ENCODE data around the gene AVPR1B. TPM values are rescaled to one million over a fixed set of nuclear protein-coding genes. Genes with fewer than 3 reads are reported as not detected.

The AVPR1B gene, protein sequence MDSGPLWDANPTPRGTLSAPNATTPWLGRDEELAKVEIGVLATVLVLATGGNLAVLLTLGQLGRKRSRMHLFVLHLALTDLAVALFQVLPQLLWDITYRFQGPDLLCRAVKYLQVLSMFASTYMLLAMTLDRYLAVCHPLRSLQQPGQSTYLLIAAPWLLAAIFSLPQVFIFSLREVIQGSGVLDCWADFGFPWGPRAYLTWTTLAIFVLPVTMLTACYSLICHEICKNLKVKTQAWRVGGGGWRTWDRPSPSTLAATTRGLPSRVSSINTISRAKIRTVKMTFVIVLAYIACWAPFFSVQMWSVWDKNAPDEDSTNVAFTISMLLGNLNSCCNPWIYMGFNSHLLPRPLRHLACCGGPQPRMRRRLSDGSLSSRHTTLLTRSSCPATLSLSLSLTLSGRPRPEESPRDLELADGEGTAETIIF
- total RNA-seq, result not detected in 2 replicates

DNA sequence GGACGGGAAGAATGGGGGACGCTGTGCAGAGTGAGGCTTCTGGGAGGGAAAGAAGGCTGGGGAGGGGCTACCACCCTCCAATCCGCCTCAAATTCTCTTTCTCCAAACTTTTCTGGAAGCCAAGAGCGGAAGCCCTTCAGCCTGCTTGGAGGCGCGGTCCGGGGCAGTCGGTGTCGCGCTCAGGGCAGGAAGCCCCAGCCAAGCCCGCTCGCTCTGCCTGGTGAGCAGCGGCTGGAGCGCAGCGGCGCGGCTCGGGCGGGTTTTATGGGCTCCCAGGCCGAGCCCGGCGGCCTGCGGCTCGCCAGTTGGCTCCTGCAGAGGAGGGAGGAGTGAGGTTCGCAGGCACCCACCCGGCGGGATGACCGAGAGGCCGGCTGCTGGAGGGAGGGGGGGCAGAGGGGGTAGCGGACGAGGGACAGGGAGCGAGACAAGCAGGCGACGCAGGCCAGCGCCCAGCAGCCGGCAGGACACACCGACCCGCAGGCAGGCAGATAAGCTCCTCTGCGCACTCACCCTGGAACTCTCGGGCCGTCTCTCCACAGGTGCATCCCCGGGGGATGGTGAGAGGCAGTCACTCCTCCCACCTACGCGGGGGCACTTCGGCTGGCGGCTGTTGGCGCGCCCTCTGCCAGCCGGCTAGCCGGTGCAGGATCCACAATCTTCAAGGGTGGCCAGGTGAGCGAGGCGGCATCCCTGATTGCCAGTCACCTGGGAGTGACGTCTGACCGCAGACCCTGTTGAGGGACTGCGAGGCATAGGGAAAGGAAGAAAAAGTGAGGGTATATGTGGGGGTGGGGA, at the start of gene AVPR1B:
Gene AVPR1B, minus strand, starts transcription at position 238 of the 798 bp plus-strand sequence. CDS start 498 bp downstream, outside the sequence.

Other genes with a start within 250 kb of the AVPR1B start
- not detected in 2 replicates for gene SLC26A9, start 173.9 kb downstream of the AVPR1B start, total RNA-seq
- gene RAB7B, start 114.0 kb downstream of the AVPR1B start, total RNA-seq, result 28.8 and 48.5 TPM in 2 replicates
- 0.08 and 0.34 TPM in 2 replicates for gene CTSE, start 93.5 kb downstream of the AVPR1B start, total RNA-seq
- not detected in 2 replicates for gene RHEX, start 64.2 kb downstream of the AVPR1B start, total RNA-seq
- gene FAM72A, start 85.5 kb upstream of the AVPR1B start, total RNA-seq, result 2.8 and 12.3 TPM in 2 replicates
- 18.8 and 21.9 TPM in 2 replicates for gene SRGAP2, start 86.2 kb upstream of the AVPR1B start, total RNA-seq